ENCODE data around the gene CDH23.

The CDH23 gene

DNA sequence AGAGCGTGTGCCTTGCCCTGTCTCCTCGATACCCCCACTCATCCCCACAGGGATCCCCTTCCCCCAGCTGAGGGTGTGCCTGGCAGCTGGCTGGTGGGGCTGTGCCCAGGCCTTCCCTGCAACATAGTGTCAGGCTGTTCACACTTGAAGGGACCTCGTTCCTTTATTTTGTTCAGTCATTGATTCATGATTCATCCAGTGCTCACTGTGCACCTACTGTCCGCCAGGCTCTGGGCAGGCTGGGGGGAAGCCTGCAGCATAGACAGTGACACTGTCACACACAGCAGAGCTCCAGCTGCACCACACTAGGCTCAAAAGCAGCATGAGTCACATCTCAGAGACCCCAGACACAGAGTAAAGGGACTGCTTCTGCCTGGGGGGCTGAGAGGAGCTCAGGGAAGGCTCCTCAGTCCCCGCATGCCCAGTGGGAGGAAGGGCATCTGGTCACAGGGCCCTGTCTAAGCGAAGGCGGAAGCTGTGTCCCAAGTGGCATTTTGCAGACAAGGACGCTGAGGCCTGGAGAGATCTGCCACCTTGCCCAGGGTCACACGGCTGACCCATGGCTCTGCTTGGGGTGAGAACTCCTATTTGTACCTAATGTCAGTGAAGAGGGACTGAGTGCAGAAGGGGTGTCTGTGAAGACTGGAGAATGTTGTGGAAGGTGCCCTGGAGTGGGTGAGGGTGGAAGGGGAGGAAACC is 27.9 kb downstream of the CDH23 start:
- no peak for DNase-seq

DNA sequence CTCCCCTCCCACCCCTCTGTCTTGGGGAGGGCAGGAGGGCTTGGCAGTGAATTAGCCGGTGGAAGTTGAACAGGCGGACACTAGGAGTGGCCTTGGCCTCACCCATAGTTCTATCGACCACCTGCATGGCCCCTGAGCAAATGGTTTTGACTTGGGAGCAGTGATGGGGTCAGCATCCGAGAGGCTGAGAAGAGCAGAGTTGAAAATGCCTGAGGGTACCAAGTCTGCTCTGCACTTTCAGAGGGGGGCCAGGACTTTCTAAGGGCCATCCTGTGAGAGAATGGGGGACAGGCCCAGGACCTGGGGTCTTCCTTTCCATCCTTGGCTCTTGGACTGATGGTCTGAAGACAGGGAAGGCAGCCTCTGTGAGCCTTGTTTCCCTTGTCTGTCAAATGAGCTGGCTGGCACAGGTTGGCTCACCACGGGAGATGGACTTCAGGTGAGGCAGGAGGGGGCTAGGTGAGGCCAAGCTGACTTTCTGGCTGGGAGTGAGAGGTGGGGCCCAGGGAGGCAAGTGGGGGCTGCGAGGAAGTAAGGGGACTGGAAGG is 29.4 kb downstream of the CDH23 start:
- DNase-seq, result no peak

DNA sequence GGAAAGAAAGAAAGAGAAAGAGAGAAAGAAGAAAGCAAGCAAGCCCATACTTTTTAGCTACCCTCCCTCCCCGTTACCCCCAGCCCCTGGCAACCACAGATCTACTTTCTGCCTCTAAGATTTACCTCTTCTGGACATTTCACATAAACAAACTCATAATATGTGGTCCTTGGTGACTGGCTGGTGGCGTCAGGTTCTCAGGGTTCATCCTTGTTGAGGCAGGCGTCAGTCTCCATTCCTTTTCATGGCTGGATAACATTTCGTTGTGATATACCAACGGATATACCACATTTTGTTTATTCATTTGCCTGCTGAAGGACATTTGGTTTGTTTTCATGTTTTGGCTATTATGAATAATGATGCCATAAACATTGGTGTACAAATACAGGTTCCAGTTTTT is 30.5 kb downstream of the CDH23 start:
- no peak for DNase-seq

DNA sequence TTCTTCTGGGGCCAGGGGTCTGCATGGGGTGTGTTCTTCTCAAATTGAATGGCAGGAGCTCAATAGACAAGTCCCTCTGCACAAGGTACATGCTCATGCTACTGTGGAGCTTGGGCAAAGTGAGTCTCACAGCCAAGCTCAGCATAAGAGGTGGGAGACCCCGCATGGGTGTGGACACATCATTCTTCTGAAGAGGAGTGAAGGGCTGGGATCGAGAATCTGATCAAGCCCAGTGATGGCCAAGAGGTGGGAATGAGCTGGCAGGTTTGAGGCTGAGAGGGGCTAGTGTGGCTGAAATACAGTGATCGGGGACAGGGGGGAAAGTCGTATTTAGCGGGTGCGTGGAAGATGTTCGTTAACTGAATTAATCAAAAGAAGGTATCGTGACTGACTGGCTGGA is 32.6 kb downstream of the CDH23 start:
- no peak for DNase-seq

DNA sequence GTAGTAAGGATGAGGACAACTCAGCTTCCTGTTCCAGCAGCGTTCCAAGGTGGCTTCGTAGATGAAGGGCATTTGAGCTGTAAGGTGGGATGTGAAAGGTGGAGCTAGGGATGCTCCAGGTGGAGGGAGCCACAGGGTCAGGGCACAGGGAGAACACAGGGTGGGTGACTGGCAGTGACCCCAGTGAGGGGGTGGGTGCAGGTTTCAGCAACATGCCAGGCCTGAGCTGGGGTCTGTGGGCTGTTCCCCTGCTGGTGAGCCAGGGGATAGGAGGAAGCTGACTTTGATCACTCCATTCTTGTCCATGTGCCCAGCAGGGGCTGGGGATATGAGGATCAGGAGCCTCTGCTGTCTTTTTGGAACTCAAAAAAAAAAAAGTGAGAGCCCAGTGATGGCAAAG is 33.2 kb downstream of the CDH23 start:
- DNase-seq, result no peak

DNA sequence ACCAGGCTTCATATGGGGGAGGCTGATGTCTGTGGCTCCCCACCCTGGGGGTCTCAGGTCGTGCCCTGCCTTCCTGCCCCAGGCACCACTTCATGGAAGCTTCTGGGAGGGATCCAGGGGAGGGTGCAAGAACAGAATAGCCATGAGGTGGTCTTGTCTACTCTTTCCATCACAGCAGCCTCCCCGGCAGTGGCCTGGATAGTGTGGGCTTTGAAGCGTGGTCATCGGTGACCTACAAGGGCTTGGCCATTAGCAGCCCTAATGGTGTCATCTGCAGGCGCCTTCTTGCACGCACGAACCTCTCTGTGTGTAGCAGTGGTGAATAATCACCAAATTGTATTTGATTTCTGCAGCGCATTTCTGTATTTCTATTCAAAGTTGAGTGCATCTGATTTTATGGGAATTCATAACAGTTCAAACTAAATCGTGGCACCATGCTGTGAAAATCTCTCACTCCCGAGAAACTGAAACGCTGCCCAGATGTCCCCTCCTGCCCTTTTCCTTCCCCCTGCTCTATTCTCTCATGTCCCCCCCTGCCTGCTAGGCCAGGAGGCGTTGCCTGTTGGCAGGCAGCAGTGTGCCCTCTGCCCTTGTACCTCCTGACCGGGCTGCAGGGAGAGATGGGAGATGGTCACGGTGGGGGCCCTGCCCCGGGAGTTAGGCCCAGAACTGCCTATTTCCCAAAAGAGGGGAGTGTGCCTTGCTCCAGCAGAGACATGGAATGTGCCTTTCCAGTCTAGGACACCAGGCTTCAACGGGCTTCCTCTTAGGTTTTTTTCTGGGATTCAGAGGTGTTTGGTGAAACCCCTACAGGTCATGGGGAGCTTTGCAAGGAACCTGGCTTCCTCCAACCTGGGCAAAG is 34.8 kb downstream of the CDH23 start:
- DNase-seq, result no peak

DNA sequence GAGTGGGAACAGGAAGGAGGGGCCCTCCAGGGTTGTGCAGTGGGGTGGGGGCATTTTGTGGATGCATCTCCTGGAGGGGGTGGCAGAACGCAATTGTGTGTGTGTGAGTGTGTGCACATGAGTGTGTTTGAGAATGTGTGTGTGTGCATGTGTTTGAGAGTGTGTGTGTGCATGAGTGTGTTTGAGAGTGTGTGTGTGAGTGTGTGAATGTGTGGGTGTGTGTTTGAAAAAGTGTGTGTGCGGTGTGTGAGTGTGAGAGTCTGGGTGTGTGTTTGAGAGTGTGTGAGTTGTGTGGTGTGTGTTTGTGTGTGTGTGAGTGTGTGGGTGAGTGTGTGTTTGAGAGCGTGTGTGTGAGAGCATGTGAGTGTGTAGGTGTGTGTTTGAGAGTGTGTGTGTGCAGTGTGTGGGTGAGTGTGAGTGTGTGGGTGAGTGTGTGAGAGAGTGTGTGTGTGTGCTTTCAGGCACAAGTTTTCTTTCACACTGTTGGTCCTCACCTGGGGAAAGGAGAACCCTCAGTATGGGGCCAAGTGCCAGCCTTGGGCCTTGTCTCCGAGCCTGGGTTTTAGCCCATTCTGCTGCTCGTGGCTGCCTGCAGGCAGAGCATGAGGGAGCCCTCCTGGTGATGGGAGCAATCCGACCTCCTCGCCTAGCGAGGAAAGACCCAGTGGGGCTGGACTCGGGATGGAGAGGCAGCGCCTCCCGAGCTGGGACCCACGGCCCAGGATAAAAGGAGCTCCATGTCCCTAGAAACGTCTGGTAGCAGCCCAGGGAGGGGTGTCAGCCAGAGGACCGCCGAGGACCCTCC is 35.6 kb downstream of the CDH23 start:
- no peak for DNase-seq

DNA sequence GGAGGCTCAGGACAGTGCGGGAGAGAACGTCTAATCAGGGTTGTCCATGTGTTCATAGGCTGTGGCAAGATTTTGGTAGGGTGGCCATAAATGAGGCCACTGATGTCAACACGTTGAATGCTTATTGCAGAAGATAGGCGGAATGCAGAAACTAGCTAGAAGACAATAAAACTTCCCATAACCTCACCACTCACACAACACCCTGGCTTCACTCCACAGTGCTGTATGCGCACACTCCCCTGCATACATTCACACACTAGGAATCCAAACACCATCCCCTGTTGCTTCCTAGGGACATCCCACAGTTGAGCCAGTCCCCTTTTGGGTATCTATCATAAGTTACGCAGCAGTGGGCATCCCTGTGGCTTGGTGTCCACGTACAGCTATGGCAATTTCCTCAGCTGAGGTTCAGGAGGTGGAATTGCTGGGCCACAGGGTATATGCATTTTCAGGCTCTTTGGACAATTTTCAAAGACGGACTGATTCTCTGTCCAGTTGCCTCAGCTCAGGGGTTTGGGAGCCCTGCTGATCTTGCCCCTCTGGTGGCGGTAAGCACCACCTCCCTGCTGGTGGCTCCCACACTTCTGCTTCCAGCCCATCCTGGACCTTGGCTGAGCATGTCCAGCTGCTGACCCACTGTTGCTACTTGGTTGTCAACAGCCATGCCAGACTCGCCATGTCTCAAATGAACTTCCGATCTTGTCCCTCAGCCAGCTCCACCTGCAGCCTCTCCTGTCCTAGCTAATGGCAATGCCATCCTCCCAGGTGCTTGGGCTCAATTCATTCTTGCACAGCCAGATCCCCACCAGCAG is 36.4 kb downstream of the CDH23 start:
- no peak for DNase-seq

DNA sequence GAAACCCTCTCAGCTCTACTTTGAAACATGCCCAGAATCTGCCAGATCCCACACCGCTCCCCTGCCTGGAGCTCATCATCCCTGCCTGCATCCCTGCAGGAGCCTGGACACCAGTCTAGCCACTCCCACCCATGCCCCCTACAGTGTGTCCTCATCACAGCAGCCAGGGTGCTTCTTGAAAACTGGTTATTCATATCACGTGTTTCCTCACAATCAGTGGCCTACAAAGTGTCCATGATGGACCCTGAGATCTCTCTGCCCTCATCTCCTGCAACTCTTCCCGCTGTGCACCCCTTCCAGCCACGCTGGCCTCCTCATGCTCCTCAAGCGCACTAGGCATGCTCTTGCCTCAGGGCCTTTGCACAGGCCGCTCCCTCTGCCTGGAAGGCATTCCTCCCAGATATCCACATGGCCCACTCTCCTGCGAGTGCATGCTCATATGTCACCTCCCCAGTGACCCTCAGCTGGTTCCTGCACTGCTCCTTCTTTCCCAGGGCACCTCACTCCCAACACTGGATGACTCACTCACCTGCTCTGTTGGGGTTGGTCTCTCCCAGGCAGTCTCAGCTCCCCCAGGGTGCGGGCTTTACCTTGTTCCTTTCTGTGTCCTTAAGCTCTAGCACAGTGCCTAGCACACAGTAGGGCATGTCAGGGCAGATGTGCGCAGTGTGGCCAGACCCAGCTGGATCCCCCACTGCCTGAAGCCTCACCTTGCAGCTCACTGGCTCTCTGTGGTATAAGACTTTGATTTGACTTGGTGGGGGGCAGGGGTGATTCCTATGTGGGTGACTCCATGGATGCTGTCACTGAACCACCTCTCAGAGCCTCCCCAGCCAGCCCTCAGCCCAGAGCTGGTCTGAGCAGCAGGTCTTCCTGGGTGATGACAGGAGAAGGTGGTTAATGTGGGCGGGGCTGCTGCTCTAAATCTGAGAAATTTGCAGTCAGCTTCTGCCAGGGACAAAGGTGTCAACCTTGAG is 37.3 kb downstream of the CDH23 start:
- DNase-seq, result no peak

DNA sequence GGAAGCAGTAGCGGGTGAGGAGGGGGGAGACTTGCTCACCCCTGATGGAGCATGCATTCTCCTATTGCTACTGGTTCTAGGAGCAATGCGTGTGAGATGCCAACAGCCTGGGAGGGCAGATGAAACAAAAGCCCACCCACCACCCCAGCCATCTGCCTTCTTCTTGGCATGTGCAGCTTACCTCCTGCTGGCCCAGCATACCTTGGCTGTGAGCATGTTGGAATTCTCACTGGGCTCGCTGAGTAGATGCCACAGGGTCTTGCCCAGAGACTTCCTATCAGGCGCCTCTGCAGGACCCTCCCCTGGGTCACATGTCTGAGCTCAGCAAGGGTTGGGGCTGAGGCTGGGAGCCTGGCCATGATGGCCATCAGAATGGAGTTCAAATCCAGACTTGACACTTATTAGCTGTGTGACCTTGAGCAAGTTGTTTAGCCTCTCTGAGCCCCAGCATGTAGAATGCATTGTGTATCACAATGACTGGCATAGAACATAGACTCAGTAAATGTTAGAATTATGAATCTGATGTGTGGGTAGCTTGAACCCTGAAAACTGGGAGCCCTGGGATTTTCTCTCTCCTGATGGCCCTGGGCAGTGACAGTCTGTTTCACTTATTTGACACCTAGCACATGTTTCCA is 38.2 kb downstream of the CDH23 start:
- no peak for DNase-seq

DNA sequence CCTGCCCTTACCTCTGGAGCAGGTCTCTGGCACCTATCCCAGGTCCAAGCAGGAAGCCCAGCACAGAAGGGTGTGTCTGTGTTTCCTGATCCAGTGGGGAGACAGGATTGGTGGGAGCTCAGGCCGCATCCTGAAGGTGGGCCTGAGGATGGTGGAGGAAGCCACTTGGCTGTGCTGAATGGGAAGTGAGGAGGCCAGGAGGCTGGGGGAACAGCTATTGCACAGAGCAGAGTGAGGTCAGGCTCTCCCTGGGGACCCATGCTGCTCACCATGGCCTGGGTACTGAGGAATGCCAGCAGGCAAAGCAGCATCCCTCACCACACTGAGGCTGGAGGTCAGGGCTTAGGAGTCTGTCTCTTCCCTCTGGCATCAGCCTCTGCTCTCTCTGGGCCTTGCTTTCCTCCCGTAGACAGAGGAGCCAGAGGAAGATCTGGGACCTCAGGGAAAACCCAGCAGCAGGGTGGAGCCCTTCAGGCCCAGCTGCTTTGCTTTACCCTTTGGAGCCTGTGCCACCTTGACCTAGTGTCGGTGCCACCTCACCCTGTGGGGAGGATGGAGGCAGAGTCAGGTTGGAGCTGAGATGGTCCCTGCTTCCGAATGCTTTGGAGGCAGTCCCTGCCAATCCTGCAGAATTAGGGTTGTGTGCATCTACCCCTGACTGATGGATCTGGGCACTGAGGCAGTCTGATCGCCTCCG is 39.0 kb downstream of the CDH23 start:
- no peak for DNase-seq

DNA sequence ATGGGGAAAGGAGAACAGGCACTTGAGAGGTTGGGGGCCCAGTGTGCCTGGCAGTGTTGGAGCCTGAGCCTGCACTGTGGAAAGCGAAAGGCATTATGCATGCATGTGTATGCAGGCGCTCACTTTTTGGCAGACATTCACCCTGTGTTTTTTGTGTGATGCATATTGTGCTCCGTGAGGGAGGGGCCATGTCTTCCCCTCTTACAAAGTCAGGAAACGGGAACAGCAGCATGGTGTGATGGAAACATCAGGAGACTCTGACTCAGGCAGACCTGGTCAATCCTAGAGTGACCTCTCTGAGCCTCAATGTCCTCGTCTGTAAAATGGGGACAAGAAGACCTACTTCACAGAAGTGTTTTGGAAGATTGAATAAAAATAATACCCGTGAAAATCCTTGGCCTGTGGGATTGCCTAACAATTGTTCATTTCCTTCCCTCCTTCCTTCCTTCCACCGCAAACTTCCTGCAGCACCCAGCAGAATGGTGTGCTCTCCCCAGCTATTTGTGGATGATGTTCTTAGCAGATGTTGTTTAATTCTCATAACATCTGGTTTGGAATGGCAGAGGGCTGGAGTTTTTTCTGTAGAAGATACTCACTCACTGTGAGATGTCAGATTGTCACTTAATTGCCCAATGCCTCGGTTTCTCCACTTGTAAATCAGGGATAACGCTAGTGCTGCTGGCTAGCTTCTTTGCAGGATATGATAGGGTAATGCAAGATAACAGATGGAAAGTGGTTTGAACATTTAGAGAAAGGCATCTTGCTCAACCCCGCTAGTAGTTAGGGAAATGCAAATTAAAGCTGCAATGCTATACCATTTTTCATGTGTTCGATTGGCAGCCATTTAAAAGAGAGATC is 39.8 kb downstream of the CDH23 start:
- no peak for DNase-seq

DNA sequence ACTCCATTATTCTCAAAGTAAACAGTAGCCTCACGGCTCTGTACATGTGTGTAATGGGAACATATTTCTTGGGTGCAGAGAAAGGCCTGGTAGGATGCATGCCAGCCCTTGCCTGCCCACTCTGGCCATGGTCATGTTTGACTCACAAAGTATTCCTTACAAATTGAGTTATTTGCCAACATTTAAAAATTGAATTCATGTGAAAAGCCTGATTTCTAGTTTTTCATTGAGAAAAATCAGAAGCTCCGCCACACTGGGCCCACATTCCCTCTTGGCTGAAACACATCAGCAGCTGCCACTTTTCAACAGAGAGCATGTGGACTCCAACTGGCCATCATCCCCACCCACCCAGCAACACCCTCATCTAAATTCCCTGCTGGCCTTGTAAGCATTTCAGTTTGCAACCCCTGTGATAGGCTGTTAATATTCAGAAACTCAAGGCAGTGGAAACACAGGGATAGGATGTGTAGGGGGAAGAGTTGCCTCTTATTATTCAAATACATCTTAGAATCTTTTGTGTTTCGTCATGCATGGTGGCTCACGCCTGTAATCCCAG is 40.9 kb downstream of the CDH23 start:
- no peak for DNase-seq

DNA sequence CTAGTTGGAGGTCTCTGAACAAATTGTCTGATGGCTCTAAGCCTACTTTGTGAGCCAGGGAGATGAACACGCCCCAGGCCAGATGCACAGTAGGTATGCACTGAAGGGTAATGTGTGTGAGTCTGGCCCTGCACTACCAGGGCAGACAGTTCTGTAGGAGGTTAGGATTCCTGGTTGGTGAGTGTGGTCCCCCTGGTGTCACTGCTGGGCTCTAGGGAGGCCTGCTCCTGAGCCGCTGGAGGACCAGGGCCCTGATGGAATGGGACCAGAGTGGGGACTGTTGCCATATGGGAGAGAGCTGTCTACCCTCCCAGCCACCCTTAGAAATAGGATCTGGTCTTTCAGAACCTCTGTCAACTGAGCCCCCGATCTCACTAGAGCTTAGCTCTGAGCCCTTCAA is 42.0 kb downstream of the CDH23 start:
- no peak for DNase-seq

DNA sequence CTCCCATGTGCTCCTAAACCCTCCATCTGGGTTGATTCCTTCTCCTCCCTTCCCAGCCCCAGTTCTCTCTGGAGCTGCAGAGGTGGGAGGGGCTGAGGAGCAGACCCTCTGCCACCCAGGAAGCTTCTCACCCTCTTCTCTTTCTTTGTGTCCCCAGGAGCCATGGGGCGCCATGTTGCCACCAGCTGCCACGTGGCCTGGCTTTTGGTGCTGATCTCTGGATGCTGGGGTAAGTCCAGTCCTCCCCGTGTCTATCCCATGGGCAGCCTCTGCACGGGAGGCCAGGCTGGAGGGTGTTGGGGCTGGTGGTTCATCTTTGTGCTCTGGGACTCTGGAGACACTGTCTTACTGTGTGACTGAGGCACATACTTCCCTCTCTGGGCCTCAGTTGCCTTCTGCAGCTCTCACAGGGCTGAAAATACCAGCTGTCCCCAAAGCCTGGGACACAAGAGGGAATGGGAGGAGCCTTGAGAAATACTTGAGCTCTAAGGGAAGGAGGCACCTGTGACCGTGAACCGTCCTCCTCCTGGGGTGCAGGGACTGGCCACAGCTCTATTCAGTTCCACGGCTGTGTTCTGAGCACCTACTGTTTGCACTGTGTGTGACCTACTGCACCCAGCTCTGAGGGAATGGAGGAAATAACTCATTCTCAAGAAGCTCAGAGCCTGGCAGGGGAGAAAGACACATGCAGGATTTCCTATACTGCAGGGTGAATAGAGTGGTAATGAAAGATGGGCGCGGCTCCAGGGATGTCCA is 43.1 kb downstream of the CDH23 start:
- no peak for DNase-seq

DNA sequence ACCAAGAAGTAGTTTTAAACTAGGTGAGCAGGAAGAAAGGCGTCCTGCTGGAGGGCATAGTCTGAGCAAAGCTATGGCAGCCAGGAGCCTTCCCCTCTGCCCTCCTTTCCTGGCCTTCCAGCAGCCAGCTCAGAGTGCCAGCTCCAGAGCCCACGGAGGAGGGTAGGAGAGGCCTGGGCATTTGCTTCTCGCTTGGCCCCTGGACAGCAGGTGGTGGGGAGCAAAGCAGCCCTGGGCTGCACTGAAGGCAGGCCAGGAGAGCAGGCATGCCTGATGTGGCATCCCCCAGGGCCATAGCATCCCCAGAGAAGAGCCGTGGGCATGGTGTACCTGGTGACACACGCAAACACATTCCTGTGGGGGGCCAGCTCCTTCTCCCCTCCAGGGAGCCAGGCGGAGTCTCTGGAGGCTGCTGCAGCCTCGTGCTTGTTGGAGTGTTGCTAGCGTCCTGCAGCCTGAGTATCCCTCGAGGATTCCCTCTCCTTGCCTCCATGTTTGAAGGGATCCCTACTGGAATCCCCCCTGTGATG is 43.9 kb downstream of the CDH23 start:
- DNase-seq, result no peak

DNA sequence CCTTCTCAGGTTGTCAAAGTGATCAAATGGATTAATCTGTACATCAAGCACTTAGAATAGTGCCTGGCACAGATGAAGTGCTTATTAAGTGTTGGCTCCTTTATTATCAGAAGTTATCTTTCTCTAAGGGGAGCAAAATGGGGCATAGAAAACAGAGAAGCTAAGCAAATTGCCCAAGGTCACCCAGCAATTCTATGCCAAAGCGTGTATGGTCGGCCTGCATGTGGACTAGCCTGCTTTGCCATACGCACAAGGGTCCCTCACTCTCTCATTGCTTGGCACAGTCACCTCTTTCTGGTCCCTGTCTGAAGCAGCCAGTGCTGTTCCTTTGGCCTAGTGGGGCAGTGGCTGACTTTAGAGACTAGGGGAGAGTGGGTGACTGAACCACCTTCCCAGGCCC is 45.3 kb downstream of the CDH23 start:
- no peak for DNase-seq

Data from NCI-H187 treated with DMSO at 0.1 percent for 48 hours (cell line).